GM21619 (cell line): ENCODE results near the gene TSPAN18.

Experiments used
- ATAC-seq: cut with Tn5 transposase; IDR thresholded peaks from one replicate; pipeline ENCODE4 v1.9.1; 2021; ENCODE audit not compliant: unreplicated experiment

Gene TSPAN18

GRCh38 chr11:44973632-44974401, 247.1 kb downstream of the TSPAN18 start:
- no peak for ATAC-seq

GRCh38 chr11:44974402-44975000, 247.7 kb downstream of the TSPAN18 start:
- no peak for ATAC-seq

DNA sequence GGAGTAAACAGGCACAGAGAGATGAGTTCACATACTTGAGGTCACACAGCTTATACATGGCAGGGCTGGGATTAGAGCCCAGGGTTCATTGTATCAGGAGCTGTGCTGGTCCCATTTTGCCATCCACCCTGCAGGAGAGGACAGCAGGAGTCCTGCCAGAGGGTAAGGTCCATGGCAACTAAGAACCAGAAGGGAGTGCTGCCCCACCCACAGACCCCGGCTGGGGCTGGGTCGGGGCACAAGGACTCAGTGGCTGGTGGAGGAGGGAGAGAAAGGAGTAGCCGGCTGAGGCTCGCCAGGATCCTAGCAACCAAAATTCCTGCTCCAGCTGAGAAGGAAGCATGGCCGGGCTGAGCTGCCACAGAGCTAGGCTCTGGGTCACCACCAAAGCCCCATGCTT, 249.8 kb downstream of the TSPAN18 start:
- no peak for ATAC-seq

- ATAC-seq: no peak
Measured at GRCh38 chr11:44977493-44977984, 250.8 kb downstream of the TSPAN18 start.

GRCh38 chr11:44978274-44978960, 251.7 kb downstream of the TSPAN18 start:
- no peak for ATAC-seq

GRCh38 chr11:44978961-44979331, 252.2 kb downstream of the TSPAN18 start:
- ATAC-seq: no peak

DNA sequence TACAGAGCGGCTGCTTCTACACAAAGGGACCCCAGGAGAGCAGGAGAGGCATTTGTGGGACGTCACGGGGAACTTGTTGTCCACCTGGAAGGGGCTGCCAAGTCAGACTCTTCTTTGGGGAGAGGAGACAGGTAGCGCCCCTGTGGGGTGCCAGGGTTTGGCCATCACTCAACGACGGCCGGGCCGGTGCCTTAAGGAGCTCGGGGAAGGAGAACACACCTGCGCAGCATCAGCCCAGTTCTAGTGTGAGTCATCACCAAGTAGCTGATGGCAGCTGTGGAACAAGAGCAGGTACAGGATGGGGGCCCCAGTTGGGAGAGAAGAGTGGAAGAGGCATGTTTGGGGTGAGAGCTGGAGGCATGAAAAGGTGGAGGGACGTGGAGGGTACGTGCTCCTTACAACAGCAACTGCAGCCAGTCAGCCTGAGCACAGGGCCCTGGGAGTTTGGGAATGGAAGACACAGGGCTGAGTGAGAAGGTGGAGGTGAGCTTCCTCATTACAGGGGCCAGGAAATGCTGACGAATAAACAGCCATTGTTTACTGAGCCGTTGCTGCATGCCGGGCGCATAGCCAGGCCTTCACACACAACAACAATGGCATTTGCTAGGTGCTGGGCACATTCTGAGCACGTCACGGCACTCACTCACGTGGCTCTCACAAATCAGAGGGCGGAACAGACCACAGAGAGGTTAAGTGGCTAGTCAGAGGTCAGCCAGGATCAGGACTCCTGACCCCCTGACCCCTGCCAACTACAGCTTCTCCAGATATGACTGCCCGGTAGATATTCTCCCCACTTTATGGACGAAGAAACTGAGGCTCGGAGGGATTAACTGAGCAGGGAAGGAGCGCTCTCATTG, 253.0 kb downstream of the TSPAN18 start:
- no peak for ATAC-seq

DNA sequence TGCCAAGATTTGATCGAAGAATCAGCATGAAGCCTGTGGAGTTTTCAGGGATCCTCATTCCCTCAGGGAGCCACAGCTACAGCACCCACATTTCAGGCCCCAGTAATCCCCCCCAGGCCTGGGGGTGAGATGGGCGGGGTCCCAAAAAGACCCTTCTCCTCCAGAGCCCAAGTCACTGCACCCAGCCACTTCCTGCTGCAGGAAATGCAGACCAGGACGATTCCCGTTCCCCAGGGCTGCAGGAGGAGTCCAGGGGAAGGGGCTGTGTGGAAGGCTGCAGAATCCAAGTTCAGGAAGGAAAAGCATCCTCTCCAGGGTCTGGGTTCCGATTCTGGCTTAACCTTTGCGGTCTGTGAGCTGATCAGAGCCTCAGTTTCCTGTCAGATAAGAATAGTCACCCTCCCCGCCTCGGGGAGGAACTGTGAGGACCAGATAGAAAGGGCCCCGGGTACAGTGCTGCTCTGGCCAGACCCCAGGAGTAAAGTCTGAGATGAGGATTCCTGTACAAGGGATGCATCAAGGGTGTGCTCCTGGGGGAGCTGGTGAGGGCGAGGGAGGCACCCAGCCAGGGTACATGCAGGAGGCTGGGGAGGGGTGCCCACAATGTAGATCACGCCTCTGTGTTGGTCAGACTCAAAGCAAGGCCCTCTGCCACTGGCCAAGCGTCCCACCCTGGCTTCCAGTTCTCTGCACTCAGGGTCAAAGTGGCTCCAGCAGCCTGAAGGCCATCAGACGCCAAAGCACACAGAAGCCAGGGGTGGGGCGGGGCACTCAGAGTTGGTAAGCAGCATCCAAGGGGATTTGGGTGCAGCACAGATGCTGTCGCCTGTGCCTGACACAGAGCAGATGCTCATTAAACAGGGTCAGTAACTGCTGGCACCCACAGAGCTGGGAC, 254.0 kb downstream of the TSPAN18 start:
- ATAC-seq: no peak
